OCI-LY7 (cell line): ENCODE measurements around the gene BOD1L1. TPM values are rescaled to one million over a fixed set of nuclear protein-coding genes. Genes with fewer than 3 reads are reported as not detected.
A peak's percentile ranks its signal among the peaks of the same experiment; 100 is the strongest.

ENCODE experiments used
- BruUV-seq: library from RNA; stranded (reverse); fragments of 400-500 nt; replicated peaks from 2 replicates; lab custom pipeline; 2021; lab: Mats Ljungman, UMichigan
- CTCF ChIA-PET: fragments of 300-600 bp; sonication (Branson Sonifier 250); formaldehyde crosslinking; loops from one replicate; lab custom pipeline; 2022; ENCODE audit warnings: antibody characterized with exemption; ENCODE audit not compliant: unreplicated experiment; lab: Charles Lee
- POLR2A ChIA-PET: fragments of 300-600 bp; sonication (Branson Sonifier 250); formaldehyde crosslinking; loops from one replicate; lab custom pipeline; 2022; ENCODE audit warnings: antibody characterized with exemption; lab: Charles Lee
- DNase-seq: peaks from one replicate; pipeline ENCODE4 v3.0.0-alpha.2; 2015; ENCODE audit warnings: low spot score
- H2AFZ ChIP-seq: fragments of 200-600 bp; sonication (generic), shearing (Covaris generic); 2 replicates; pipeline ENCODE4 v1.6.1; 2014; ENCODE audit warnings: mild to moderate bottlenecking, antibody characterized with exemption, low read length, moderate library complexity
- H3K27ac ChIP-seq: fragments of 200-600 bp; sonication (generic); 2 replicates; pipeline ENCODE4 v1.5.1; 2014; ENCODE audit warnings: mixed run types, low read depth, mild to moderate bottlenecking, moderate library complexity, low read length, inconsistent platforms; ENCODE audit not compliant: poor library complexity, severe bottlenecking
- H3K36me3 ChIP-seq: fragments of 200-600 bp; sonication (generic); 2 replicates; pipeline ENCODE4 v1.6.1; 2014; ENCODE audit warnings: mild to moderate bottlenecking, antibody characterized with exemption, low read length, moderate library complexity, mixed read lengths; ENCODE audit not compliant: insufficient read depth
- H3K4me1 ChIP-seq: fragments of 200-600 bp; sonication (generic); 2 replicates; pipeline ENCODE4 v1.5.1; 2014; ENCODE audit warnings: mild to moderate bottlenecking, low read length; ENCODE audit not compliant: insufficient read depth, poor library complexity, severe bottlenecking
- H3K4me2 ChIP-seq: fragments of 200-600 bp; sonication (generic); 2 replicates; pipeline ENCODE4 v1.6.1; 2014; ENCODE audit warnings: mild to moderate bottlenecking, low read length
- H3K4me3 ChIP-seq: fragments of 200-600 bp; sonication (generic); 2 replicates; pipeline ENCODE4 v1.5.1; 2014; ENCODE audit warnings: mild to moderate bottlenecking, low read depth, low read length; ENCODE audit not compliant: poor library complexity, severe bottlenecking
- H3K79me2 ChIP-seq: fragments of 200-600 bp; sonication (generic); 2 replicates; pipeline ENCODE4 v1.6.1; 2016; ENCODE audit warnings: low read depth, mild to moderate bottlenecking, low read length, moderate library complexity, mixed read lengths; ENCODE audit not compliant: insufficient read depth
- H3K9me2 ChIP-seq: fragments of 200-600 bp; sonication (generic); 2 replicates; pipeline ENCODE4 v1.6.1; 2016; ENCODE audit warnings: mild to moderate bottlenecking, low read length, mixed read lengths; ENCODE audit not compliant: insufficient read depth
- H3K9me3 ChIP-seq: fragments of 200-600 bp; sonication (generic); 2 replicates; pipeline ENCODE4 v1.6.1; 2014; ENCODE audit warnings: mild to moderate bottlenecking, mixed run types, low read length, mixed read lengths
- H4K20me1 ChIP-seq: fragments of 200-600 bp; sonication (generic); 2 replicates; pipeline ENCODE4 v1.6.1; 2014; ENCODE audit warnings: mild to moderate bottlenecking, antibody characterized with exemption, low read length, moderate library complexity, mixed read lengths; ENCODE audit not compliant: insufficient read depth
- EZH2phosphoT487 ChIP-seq: fragments of 200-600 bp; sonication (generic); IDR thresholded peaks from 2 replicates; pipeline ENCODE4 v1.6.1; 2018; ENCODE audit warnings: low read depth, borderline replicate concordance, mild to moderate bottlenecking, mixed run types, antibody characterized with exemption, low read length, moderate library complexity, mixed read lengths
- intact Hi-C: fragments of 100-400 bp; cut with micrococcal nuclease; formaldehyde crosslinking; loops from one replicate; pipeline ENCODE4 v1.10.0; 2022; ENCODE audit not compliant: unreplicated experiment
- total RNA-seq, 2 experiments: library from RNA; depleted of rRNA in 1 of 2; stranded (reverse); fragments of >200 nt in 1 of 2; shearing (Covaris generic) in 1 of 2; gene quantifications; 2 replicates each; pipeline ENCODE4 v1.2.3, GENCODE V29; 2014 to 2022
- TF ChIP-seq, protein P1 (sequence below): fragments of 200-600 bp; sonication (generic); conservative IDR thresholded peaks from 2 replicates; pipeline ENCODE4 v1.5.1; 2014; ENCODE audit warnings: mild to moderate bottlenecking, antibody characterized with exemption, low read length, moderate library complexity, mixed read lengths

The BOD1L1 gene
- total RNA-seq, 2 experiments from 2014 or later: 24.0 to 49.6 TPM

DNA sequence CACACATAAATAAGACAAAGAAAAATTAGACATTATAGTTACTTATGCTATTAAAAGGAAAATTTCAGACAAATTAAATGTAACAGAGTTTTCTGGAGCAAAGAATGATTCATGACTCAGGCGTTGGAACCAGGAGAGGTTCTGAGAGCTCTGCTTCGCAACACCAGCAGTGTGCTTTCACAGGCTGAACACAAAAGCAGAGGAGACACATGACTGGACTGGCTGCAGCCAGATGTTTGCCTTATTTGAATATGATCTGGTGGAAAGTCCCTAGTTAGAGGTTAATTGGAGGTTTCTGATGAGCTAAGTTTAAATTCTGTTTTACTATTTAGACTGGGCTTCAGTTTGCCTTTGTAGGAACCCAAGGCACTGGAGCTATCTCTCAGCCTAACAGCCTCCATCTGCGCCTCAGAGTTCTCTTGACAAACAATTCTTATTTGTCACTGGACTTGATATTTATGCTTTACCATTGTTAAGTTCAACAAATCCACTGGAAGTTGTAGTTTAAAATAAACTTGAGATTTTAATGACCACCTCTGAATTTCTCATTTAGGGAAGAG lies 16.2 kb downstream of the BOD1L1 start:
- Histone ChIP-seq H2AFZ (no peak overlapping the region), H3K4me2 (peak overlapping the region; percentile 59), H3K79me2 (peaks cover 2% of the 10 kb centered on the region; the same call in 1 of the 2 replicates), H3K9me3 (no peaks in the 10 kb centered on the region), H3K4me3 (peak overlapping the region; percentile 32), H3K4me1 (peaks cover 56% of the 10 kb centered on the region), H3K36me3 (peaks cover 94% of the 10 kb centered on the region), H3K9me2 (no peaks in the 10 kb centered on the region), H3K27ac (peak overlapping the region; percentile 82), H4K20me1 (no peaks in the 10 kb centered on the region)
- intact Hi-C loops: no loop called here
- TF ChIP-seq, protein P1, sequence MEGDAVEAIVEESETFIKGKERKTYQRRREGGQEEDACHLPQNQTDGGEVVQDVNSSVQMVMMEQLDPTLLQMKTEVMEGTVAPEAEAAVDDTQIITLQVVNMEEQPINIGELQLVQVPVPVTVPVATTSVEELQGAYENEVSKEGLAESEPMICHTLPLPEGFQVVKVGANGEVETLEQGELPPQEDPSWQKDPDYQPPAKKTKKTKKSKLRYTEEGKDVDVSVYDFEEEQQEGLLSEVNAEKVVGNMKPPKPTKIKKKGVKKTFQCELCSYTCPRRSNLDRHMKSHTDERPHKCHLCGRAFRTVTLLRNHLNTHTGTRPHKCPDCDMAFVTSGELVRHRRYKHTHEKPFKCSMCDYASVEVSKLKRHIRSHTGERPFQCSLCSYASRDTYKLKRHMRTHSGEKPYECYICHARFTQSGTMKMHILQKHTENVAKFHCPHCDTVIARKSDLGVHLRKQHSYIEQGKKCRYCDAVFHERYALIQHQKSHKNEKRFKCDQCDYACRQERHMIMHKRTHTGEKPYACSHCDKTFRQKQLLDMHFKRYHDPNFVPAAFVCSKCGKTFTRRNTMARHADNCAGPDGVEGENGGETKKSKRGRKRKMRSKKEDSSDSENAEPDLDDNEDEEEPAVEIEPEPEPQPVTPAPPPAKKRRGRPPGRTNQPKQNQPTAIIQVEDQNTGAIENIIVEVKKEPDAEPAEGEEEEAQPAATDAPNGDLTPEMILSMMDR: no peak
- TF ChIP-seq EZH2phosphoT487: no peak
- no TSS peak for BruUV-seq
- peak; percentile 72 for DNase-seq
- ChIA-PET CTCF (interaction anchor here (0.9 to 1.1 kb wide), 2 partner anchors 11 to 27 kb away, joined by 3 read pairs; no protein-coding TSS in a partner anchor), POLR2A (interaction anchor here (0.8 to 1.0 kb wide), 2 partner anchors 10 to 20 kb away, joined by 3 to 5 read pairs; no protein-coding TSS in a partner anchor)

GRCh38 chr4:13605330-13605729 lies 22.2 kb downstream of the BOD1L1 start:
- BruUV-seq: no TSS peak
- no peak for DNase-seq

More at GRCh38 chr4:13605330-13605729, 22.2 kb downstream of the BOD1L1 start:
- Histone ChIP-seq H3K79me2 (no peaks in the 10 kb centered on the region), H2AFZ (no peak overlapping the region), H3K4me3 (no peak overlapping the region), H3K4me1 (peaks cover 20% of the 10 kb centered on the region), H3K36me3 (peaks cover 98% of the 10 kb centered on the region), H3K9me3 (no peaks in the 10 kb centered on the region), H3K9me2 (no peaks in the 10 kb centered on the region), H3K4me2 (no peak overlapping the region), H4K20me1 (no peaks in the 10 kb centered on the region), H3K27ac (no peak overlapping the region)
- POLR2A ChIA-PET: interaction anchor here (0.7 to 2.4 kb wide), 3 partner anchors 10 to 102 kb away, joined by 3 to 8 read pairs (median 8); partner anchors contain the start of gene BOD1L1
- intact Hi-C loops: no loop called here
- CTCF ChIA-PET: no interaction called here
- no peak for TF ChIP-seq EZH2phosphoT487
- TF ChIP-seq, protein P1: no peak
